ENCODE measurements around the gene PUM1.

Gene PUM1

GRCh38 chr1:31020007-31020790, 45.3 kb downstream of the PUM1 start:
- no peak for TF ChIP-seq CTCF (conservative IDR thresholded peaks at IDR 0.05; ENCODE audit: low read depth, low read length)
- H3K27me3 ChIP-seq (ENCODE audit: insufficient read depth, low read depth), result no peaks in the 10 kb centered on the region
- no peak overlapping the region for H3K4me2 ChIP-seq
- H3K27ac ChIP-seq, result no peak overlapping the region
- H2AFZ ChIP-seq (ENCODE audit: low read depth), result no peak overlapping the region
- no peaks in the 10 kb centered on the region for H3K4me1 ChIP-seq (ENCODE audit: low read depth, poor library complexity, severe bottlenecking)
- H3K4me3 ChIP-seq (IDR thresholded peaks at IDR 0.05; ENCODE audit: insufficient read depth, low read depth, low read length), result no peak overlapping the region
- 0 out of 2 replicates have a peak, but pooled peaks cover 4% of the 10 kb centered on the region for H3K36me3 ChIP-seq (ENCODE audit: insufficient read depth)
- no peak overlapping the region for H3K9ac ChIP-seq
- H4K20me1 ChIP-seq (ENCODE audit: insufficient read depth), result peaks cover 59% of the 10 kb centered on the region
- H3K79me2 ChIP-seq (ENCODE audit: insufficient read depth, low read depth), result peaks cover 100% of the 10 kb centered on the region

GRCh38 chr1:31019401-31019800, 46.1 kb downstream of the PUM1 start:
- H3K9ac ChIP-seq, result no peak overlapping the region
- peaks cover 62% of the 10 kb centered on the region for H4K20me1 ChIP-seq (ENCODE audit: insufficient read depth)
- peaks cover 4% of the 10 kb centered on the region for H3K4me1 ChIP-seq (ENCODE audit: low read depth, poor library complexity, severe bottlenecking)
- H3K4me3 ChIP-seq (IDR thresholded peaks at IDR 0.05; ENCODE audit: insufficient read depth, low read depth, low read length), result no peak overlapping the region
- H3K36me3 ChIP-seq (ENCODE audit: insufficient read depth), result 0 out of 2 replicates have a peak, but pooled peaks cover 4% of the 10 kb centered on the region
- H3K27me3 ChIP-seq (ENCODE audit: insufficient read depth, low read depth), result no peaks in the 10 kb centered on the region
- TF ChIP-seq CTCF (conservative IDR thresholded peaks at IDR 0.05; ENCODE audit: low read depth, low read length), result no peak
- no peak overlapping the region for H2AFZ ChIP-seq (ENCODE audit: low read depth)
- H3K27ac ChIP-seq, result no peak overlapping the region
- no peak overlapping the region for H3K4me2 ChIP-seq
- H3K79me2 ChIP-seq (ENCODE audit: insufficient read depth, low read depth), result peaks cover 98% of the 10 kb centered on the region

DNA sequence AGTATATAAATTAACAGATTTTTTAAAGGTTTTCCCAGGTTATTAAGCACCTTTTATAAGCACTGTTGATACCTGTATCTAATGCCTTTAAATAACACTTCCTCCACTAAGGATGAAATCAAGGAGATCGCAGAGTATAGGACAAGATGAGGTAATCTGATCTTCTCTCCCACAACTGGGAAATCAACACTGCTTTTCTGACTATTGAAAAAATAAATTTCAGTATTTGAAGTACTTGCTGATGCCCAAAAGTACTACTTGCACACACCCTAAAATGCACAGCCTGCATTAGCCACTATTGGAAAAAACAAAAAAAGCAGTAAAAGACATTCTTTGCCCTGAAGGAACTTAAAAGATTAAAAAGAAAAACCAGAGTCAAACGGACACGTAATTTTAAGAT, 48.6 kb downstream of the PUM1 start:
- no peak overlapping the region for H2AFZ ChIP-seq (ENCODE audit: low read depth)
- no peak overlapping the region for H3K4me3 ChIP-seq (IDR thresholded peaks at IDR 0.05; ENCODE audit: insufficient read depth, low read depth, low read length)
- H3K4me2 ChIP-seq, result no peak overlapping the region
- peaks cover 62% of the 10 kb centered on the region for H4K20me1 ChIP-seq (ENCODE audit: insufficient read depth)
- H3K9ac ChIP-seq, result no peak overlapping the region
- no peaks in the 10 kb centered on the region for H3K27me3 ChIP-seq (ENCODE audit: insufficient read depth, low read depth)
- peaks cover 16% of the 10 kb centered on the region for H3K4me1 ChIP-seq (ENCODE audit: low read depth, poor library complexity, severe bottlenecking)
- TF ChIP-seq CTCF (conservative IDR thresholded peaks at IDR 0.05; ENCODE audit: low read depth, low read length), result no peak
- no peak overlapping the region for H3K27ac ChIP-seq
- H3K79me2 ChIP-seq (ENCODE audit: insufficient read depth, low read depth), result peaks cover 98% of the 10 kb centered on the region
- 0 out of 2 replicates have a peak, but pooled peaks cover 4% of the 10 kb centered on the region for H3K36me3 ChIP-seq (ENCODE audit: insufficient read depth)

DNA sequence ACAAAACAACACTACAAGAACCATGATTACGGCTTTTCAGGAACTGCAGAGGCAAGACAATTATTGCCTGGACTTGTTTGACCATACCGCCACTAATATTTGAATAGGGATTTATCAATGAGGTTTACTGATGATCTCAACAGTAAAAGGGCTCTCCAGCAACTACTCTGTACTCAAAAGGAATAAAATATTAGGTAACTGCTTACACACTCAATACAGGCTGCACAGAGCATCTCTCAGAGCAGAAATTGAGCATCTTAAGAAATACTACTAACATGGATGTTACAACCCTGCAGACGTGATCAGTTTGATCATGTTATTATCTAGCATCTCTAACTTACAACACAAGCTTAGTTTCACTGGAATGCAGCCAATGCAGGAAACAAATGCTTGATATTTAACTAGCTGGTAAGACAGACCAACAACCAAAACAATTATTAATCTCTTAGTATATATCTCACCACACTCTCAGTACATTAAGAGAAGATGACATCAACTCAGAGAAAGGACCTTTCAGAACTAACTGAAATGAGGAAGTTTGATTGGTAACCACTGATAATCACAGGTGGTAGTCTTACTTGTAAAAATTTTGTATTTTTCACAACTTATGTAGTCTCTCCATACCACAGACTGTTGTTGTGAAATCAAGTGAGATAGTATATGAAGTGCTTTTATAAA, 52.2 kb downstream of the PUM1 start:
- Histone ChIP-seq H3K4me1 (ENCODE audit: low read depth, poor library complexity, severe bottlenecking) (peaks cover 35% of the 10 kb centered on the region), H3K4me3 (IDR thresholded peaks at IDR 0.05; ENCODE audit: insufficient read depth, low read depth, low read length) (no peak overlapping the region), H3K36me3 (ENCODE audit: insufficient read depth) (0 out of 2 replicates have a peak, but pooled peaks cover 3% of the 10 kb centered on the region), H3K27me3 (ENCODE audit: insufficient read depth, low read depth) (no peaks in the 10 kb centered on the region), H3K27ac (no peak overlapping the region), H3K79me2 (ENCODE audit: insufficient read depth, low read depth) (peaks cover 98% of the 10 kb centered on the region), H2AFZ (ENCODE audit: low read depth) (no peak overlapping the region), H3K9ac (no peak overlapping the region), H4K20me1 (ENCODE audit: insufficient read depth) (peaks cover 76% of the 10 kb centered on the region), H3K4me2 (no peak overlapping the region)
- TF ChIP-seq CTCF (conservative IDR thresholded peaks at IDR 0.05; ENCODE audit: low read depth, low read length), result no peak

Measured in KMS-11 (cell line).